T-helper 2 cell treated with Interferon-gamma antibody and Interleukin-4, amounts not matched to agents 5 μg/mL and 100 μg/mL, for 36 hours (primary cell): ENCODE results near the gene CDH13.
"Not testable (repeated sequence)": the region's sequence is repeated elsewhere in the genome, so short reads cannot be mapped to it uniquely, and the experiment has no call there.

Experiments
- DNase-seq: peaks from one replicate; pipeline ENCODE4 v3.0.0; 2021; ENCODE audit warnings: low spot score
- H3K27ac Mint-ChIP-seq: one replicate; pipeline ENCODE4 v1.8.0; 2021; ENCODE audit warnings: mild to moderate bottlenecking, mixed read lengths
- H3K27me3 Mint-ChIP-seq: one replicate; pipeline ENCODE4 v1.8.0; 2021; ENCODE audit warnings: low read depth, mixed read lengths
- H3K36me3 Mint-ChIP-seq: one replicate; pipeline ENCODE4 v1.8.0; 2021; ENCODE audit warnings: low read depth, mixed read lengths
- H3K4me1 Mint-ChIP-seq: one replicate; pipeline ENCODE4 v1.8.0; 2021; ENCODE audit warnings: low read depth, mixed read lengths
- H3K4me3 Mint-ChIP-seq: one replicate; pipeline ENCODE4 v1.8.0; 2022; ENCODE audit warnings: mild to moderate bottlenecking, moderate library complexity, mixed read lengths
- H3K9me3 Mint-ChIP-seq: one replicate; pipeline ENCODE4 v1.8.0; 2021; ENCODE audit warnings: mixed read lengths

Gene CDH13

GRCh38 chr16:82888591-82889001 is 261.8 kb downstream of the CDH13 start:
- no peak for DNase-seq
- Mint-ChIP-seq H3K4me1 (no peaks in the 10 kb centered on the region), H3K36me3 (no peaks in the 10 kb centered on the region), H3K27ac (no peak overlapping the region), H3K27me3 (no peaks in the 10 kb centered on the region), H3K9me3 (no peaks in the 10 kb centered on the region), H3K4me3 (no peak overlapping the region)

DNA sequence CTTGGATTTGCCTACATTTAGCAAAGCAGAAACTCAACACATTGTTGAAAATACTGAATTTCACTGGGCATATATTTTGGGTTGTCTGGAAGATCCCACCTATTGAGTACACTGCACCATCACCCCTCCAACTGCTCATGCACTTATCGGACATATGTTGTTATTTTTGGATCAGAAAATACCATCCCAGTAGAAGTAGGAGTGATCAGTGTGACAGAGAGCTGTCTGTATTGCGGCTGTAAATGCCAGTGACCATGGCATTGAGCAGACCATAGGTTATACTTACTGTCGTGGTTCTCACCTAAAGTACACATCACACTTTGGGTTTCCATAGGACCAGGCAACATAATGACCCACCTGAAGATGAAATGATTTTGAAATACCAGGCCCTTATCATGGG is 264.7 kb downstream of the CDH13 start:
- Mint-ChIP-seq H3K27me3 (no peaks in the 10 kb centered on the region), H3K4me3 (no peak overlapping the region), H3K4me1 (no peaks in the 10 kb centered on the region), H3K27ac (no peak overlapping the region), H3K36me3 (no peaks in the 10 kb centered on the region), H3K9me3 (peaks cover 4% of the 10 kb centered on the region)
- DNase-seq = no peak

DNA sequence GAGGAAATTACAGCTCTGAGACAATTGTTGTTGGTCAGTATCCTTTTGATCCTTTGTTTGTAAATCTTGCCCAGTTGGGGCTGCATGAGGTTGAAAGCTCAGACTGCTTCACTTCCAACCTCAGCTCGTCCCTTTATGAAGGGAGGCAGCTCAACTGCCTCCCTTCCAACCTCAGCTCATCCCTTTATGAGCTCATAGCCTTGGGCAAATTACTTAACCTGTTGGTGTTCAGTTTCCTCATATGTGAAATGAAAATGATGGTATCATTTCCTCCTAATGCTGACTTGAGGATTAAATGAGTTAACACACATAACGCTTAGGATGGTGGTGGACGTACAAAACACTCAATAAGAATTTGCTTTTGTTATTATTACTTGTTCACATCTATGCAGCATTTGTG is 265.1 kb downstream of the CDH13 start:
- Mint-ChIP-seq H3K4me3 (no peak overlapping the region), H3K36me3 (no peaks in the 10 kb centered on the region), H3K27me3 (no peaks in the 10 kb centered on the region), H3K4me1 (no peaks in the 10 kb centered on the region), H3K9me3 (peaks cover 4% of the 10 kb centered on the region), H3K27ac (no peak overlapping the region)
- DNase-seq = no peak

DNA sequence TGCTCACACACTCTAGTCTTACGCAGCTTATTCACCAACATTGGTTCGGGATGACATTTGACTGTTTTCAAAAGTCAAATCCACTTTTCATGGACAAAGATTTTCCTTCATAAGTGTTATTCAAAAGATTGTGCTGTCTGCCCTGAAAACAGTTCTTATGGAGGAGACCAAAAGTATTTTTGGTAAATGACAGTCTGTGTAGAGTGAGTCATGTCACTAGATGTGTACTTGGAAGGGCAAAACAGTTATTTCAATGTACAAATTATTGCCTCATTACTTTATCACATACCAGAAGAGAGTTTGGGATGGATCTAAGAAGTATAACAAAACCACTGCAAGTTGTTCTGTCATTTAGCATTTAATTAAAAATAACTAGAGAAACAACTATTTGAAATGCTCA is 265.6 kb downstream of the CDH13 start:
- Mint-ChIP-seq H3K4me1 (no peaks in the 10 kb centered on the region), H3K27me3 (no peaks in the 10 kb centered on the region), H3K36me3 (no peaks in the 10 kb centered on the region), H3K9me3 (peaks cover 4% of the 10 kb centered on the region), H3K27ac (no peak overlapping the region), H3K4me3 (no peak overlapping the region)
- DNase-seq = no peak

- no peaks in the 10 kb centered on the region for H3K27me3 Mint-ChIP-seq
- H3K36me3 Mint-ChIP-seq = no peaks in the 10 kb centered on the region
- H3K9me3 Mint-ChIP-seq = peaks cover 4% of the 10 kb centered on the region
- no peak overlapping the region for H3K4me3 Mint-ChIP-seq
- H3K27ac Mint-ChIP-seq = no peak overlapping the region
- no peaks in the 10 kb centered on the region for H3K4me1 Mint-ChIP-seq
- DNase-seq = no peak
Observed at GRCh38 chr16:82895843-82896242, 269.1 kb downstream of the CDH13 start.

DNA sequence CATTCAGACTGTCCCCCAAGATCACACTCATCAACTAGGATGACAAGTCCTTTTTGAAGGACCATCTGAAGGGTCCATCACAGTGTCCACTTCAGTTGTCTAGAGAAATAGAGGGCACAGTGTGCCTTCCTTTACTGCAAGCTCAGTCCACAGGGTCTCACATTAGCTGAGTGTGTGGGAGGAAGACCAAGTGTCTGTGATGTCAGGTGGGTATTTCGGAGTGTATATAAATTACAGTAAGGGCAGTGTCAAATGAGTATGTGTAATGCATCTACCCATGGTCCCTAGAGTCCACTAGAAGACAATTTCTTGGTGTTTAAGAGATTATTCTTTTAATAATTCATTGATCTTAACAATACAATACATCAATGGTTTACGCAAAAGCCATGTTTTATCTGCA is 272.2 kb downstream of the CDH13 start:
- Mint-ChIP-seq H3K9me3 (peaks cover 4% of the 10 kb centered on the region), H3K27me3 (no peaks in the 10 kb centered on the region), H3K27ac (no peak overlapping the region), H3K36me3 (no peaks in the 10 kb centered on the region), H3K4me1 (no peaks in the 10 kb centered on the region), H3K4me3 (no peak overlapping the region)
- DNase-seq = no peak

- H3K27me3 Mint-ChIP-seq = no peaks in the 10 kb centered on the region
- no peak for DNase-seq
- no peak overlapping the region for H3K27ac Mint-ChIP-seq
Observed at GRCh38 chr16:82899731-82900450, 273.1 kb downstream of the CDH13 start.

DNA sequence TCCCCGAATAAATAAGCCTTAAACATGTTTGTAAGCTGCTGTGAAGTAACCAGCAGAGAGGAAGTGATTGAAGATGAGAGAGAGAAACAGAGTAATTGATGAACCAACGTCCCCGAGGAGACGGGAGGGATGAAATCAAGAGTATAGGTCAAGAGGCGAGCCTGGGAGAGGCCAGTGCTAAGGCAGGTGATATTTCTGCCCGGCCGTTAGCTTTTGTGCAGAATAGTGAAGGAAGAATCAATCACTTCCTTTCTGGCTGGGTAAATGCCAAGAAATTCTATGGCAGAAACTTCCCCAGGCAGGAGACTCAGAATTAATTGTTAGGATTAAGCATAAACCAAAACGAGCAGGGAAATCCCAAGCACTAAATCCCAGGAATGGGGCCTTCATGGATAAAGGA is 273.8 kb downstream of the CDH13 start:
- H3K36me3 Mint-ChIP-seq = no peaks in the 10 kb centered on the region
- H3K27me3 Mint-ChIP-seq = no peaks in the 10 kb centered on the region
- no peak for DNase-seq
- H3K4me1 Mint-ChIP-seq = no peaks in the 10 kb centered on the region
- H3K9me3 Mint-ChIP-seq = peaks cover 4% of the 10 kb centered on the region
- no peak overlapping the region for H3K4me3 Mint-ChIP-seq
- H3K27ac Mint-ChIP-seq = no peak overlapping the region

More at GRCh38 chr16:82899731-82900450, 273.1 kb downstream of the CDH13 start:
- H3K36me3 Mint-ChIP-seq = no peaks in the 10 kb centered on the region
- peaks cover 4% of the 10 kb centered on the region for H3K9me3 Mint-ChIP-seq
- H3K4me3 Mint-ChIP-seq = no peak overlapping the region
- no peaks in the 10 kb centered on the region for H3K4me1 Mint-ChIP-seq

- H3K4me3 Mint-ChIP-seq = no peak overlapping the region
- no peaks in the 10 kb centered on the region for H3K4me1 Mint-ChIP-seq
- no peak overlapping the region for H3K27ac Mint-ChIP-seq
- H3K27me3 Mint-ChIP-seq = peaks cover 7% of the 10 kb centered on the region
- H3K36me3 Mint-ChIP-seq = no peaks in the 10 kb centered on the region
- no peaks in the 10 kb centered on the region for H3K9me3 Mint-ChIP-seq
- no peak for DNase-seq
Observed at GRCh38 chr16:82911925-82912324, 285.2 kb downstream of the CDH13 start.

GRCh38 chr16:82915139-82915824 is 288.5 kb downstream of the CDH13 start:
- H3K27me3 Mint-ChIP-seq = peaks cover 14% of the 10 kb centered on the region
- no peaks in the 10 kb centered on the region for H3K9me3 Mint-ChIP-seq
- no peak for DNase-seq
- no peak overlapping the region for H3K27ac Mint-ChIP-seq
- no peaks in the 10 kb centered on the region for H3K4me1 Mint-ChIP-seq
- no peaks in the 10 kb centered on the region for H3K36me3 Mint-ChIP-seq
- no peak overlapping the region for H3K4me3 Mint-ChIP-seq

DNA sequence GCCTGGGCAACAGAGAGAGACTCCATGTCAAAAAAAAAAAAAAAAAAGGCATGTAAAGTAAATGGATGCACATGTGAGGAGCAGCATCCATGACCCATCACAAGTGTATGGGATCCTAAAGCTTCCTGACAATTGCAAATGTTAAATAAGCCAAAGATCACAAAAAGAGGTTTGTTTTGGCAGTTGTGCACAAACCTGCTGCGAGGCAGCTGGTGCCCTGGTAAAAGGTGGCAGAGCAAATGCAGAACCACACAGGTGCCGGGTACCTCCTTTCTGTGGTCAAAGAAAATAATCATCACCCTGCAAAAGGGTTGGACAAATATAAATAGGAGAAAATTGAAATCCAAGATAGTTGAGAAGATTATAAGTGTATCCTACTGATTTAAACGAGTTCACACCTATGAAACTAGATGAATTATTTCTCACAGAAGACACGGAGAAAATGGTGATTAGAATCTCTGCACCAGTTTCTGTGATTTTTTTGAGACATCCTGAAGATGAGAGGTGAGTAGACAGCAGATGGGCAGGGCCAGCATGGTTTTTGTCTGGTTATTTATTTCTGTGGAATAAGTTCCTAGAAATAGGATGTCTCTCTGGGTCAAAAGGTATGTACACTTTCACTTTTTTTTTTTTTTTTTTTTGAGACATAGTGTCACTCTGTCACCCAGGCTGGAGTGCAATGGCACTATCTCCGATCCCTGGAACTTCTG is 291.3 kb downstream of the CDH13 start:
- Mint-ChIP-seq H3K4me3 (no peak overlapping the region), H3K4me1 (no peaks in the 10 kb centered on the region), H3K27ac (no peak overlapping the region), H3K27me3 (peaks cover 24% of the 10 kb centered on the region), H3K9me3 (peaks cover 7% of the 10 kb centered on the region), H3K36me3 (no peaks in the 10 kb centered on the region)
- no peak for DNase-seq

- H3K27ac Mint-ChIP-seq = no peak overlapping the region
Observed at GRCh38 chr16:82924075-82924854, 297.5 kb downstream of the CDH13 start.

GRCh38 chr16:82926500-82926899 is 299.7 kb downstream of the CDH13 start:
- H3K36me3 Mint-ChIP-seq = no peaks in the 10 kb centered on the region
- no peak overlapping the region for H3K4me3 Mint-ChIP-seq
- H3K27ac Mint-ChIP-seq = no peak overlapping the region
- DNase-seq = no peak
- peaks cover 11% of the 10 kb centered on the region for H3K27me3 Mint-ChIP-seq
- peaks cover 15% of the 10 kb centered on the region for H3K4me1 Mint-ChIP-seq
- H3K9me3 Mint-ChIP-seq = peaks cover 34% of the 10 kb centered on the region

More at GRCh38 chr16:82924075-82924854, 297.5 kb downstream of the CDH13 start:
- Mint-ChIP-seq H3K27me3 (peaks cover 18% of the 10 kb centered on the region), H3K4me3 (no peak overlapping the region), H3K9me3 (peaks cover 30% of the 10 kb centered on the region), H3K4me1 (peaks cover 15% of the 10 kb centered on the region), H3K36me3 (no peaks in the 10 kb centered on the region)
- no peak for DNase-seq

- peaks cover 26% of the 10 kb centered on the region for H3K9me3 Mint-ChIP-seq
- not testable (repeated sequence) for H3K4me3 Mint-ChIP-seq, H3K27me3 Mint-ChIP-seq, H3K4me1 Mint-ChIP-seq, H3K36me3 Mint-ChIP-seq, H3K27ac Mint-ChIP-seq, DNase-seq
Observed at GRCh38 chr16:82933933-82934332, 307.2 kb downstream of the CDH13 start.
